ENCODE measurements around the gene NAGA.
"Not testable (repeated sequence)": the region's sequence is repeated elsewhere in the genome, so short reads cannot be mapped to it uniquely, and the experiment has no call there.

DNA sequence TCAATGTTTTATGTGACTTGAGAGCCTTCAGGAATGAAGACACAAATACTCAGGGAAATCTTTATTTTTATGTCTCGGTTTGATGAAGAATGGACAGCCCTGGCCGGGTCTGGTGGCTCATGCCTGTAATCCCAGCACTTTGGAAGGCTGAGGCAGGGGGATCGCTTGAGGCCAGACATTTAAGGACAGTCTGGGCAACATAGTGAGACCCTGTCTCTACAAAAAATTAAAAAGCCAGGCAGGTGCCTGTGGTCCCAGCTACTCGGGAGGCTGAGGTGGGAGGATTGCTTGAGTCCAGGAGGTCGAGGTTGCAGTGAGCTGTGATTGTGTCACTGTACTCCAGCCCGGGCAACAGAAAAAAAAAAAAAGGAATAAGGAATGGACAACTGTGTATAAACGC, 896 bp upstream of the NAGA start:
- TF ChIP-seq, protein P1, sequence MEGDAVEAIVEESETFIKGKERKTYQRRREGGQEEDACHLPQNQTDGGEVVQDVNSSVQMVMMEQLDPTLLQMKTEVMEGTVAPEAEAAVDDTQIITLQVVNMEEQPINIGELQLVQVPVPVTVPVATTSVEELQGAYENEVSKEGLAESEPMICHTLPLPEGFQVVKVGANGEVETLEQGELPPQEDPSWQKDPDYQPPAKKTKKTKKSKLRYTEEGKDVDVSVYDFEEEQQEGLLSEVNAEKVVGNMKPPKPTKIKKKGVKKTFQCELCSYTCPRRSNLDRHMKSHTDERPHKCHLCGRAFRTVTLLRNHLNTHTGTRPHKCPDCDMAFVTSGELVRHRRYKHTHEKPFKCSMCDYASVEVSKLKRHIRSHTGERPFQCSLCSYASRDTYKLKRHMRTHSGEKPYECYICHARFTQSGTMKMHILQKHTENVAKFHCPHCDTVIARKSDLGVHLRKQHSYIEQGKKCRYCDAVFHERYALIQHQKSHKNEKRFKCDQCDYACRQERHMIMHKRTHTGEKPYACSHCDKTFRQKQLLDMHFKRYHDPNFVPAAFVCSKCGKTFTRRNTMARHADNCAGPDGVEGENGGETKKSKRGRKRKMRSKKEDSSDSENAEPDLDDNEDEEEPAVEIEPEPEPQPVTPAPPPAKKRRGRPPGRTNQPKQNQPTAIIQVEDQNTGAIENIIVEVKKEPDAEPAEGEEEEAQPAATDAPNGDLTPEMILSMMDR (IDR thresholded peaks at IDR 0.05; ENCODE audit: poor library complexity): not testable (repeated sequence)
- TF ChIP-seq EZH2 (IDR thresholded peaks at IDR 0.05; ENCODE audit: borderline replicate concordance): not testable (repeated sequence)
